GM12878 (cell line): Measurements from ENCODE around the gene FYTTD1. TPM values are rescaled to one million over a fixed set of nuclear protein-coding genes. Genes with fewer than 3 reads are reported as not detected.

Source experiments
- HDGF ChIP-seq: fragments of 450-650 bp; IDR thresholded peaks from 2 replicates; pipeline ENCODE4 v1.6.1; 2016; ENCODE audit warnings: antibody characterized with exemption
- IKZF1 ChIP-seq: fragments of 450-650 bp; conservative IDR thresholded peaks from 2 replicates; pipeline ENCODE4 v1.6.1; 2017; ENCODE audit warnings: antibody characterized with exemption, mild to moderate bottlenecking
- IKZF2 ChIP-seq, 2 experiments: fragments of 450-650 bp; IDR thresholded peaks; 2 replicates each; pipeline ENCODE4 v1.6.1; 2017; ENCODE audit warnings: mild to moderate bottlenecking in 2 of 2, moderate library complexity in 2 of 2
- MXI1 ChIP-seq: fragments of 150-350 bp; IDR thresholded peaks from 2 replicates; pipeline ENCODE4 v1.6.1; 2011; ENCODE audit warnings: low read depth, mild to moderate bottlenecking, inconsistent platforms, low read length, improper control_type of control experiment
- NBN ChIP-seq: fragments of 450-650 bp; IDR thresholded peaks from 2 replicates; pipeline ENCODE4 v1.6.1; 2016
- NFXL1 ChIP-seq: fragments of 450-650 bp; IDR thresholded peaks from 2 replicates; pipeline ENCODE4 v1.6.1; 2017; ENCODE audit warnings: antibody characterized with exemption, mild to moderate bottlenecking, borderline replicate concordance
- NR2C2 ChIP-seq: IDR thresholded peaks from 2 replicates; pipeline ENCODE4 v1.6.1; 2011; ENCODE audit warnings: borderline replicate concordance, low read depth; ENCODE audit not compliant: control insufficient read depth, insufficient read length
- PML ChIP-seq: IDR thresholded peaks from 2 replicates; pipeline ENCODE4 v1.6.1; 2012; ENCODE audit warnings: low read length, inconsistent platforms
- ZNF622 ChIP-seq: fragments of 450-650 bp; IDR thresholded peaks from 2 replicates; pipeline ENCODE4 v1.6.1; 2017; ENCODE audit warnings: mild to moderate bottlenecking, inconsistent platforms
- polyA plus RNA-seq, 11 experiments: library from polyadenylated mRNA; depleted of rRNA in 4 of 11; unstranded in 6 of 11; stranded (reverse) in 5 of 11; fragments of >200 nt; fragmentation: Nextera tagmentation in 4 of 11; fragmentation: Illumina TruSeq in 1 of 11; extraction: Ambion mirVana in 4 of 11; extraction: Trizol in 1 of 11; gene quantifications; 1 replicate in 1 of 11; 2 replicates in 10 of 11; pipeline versions ENCODE4 v1.2.1 to v1.2.3, GENCODE V29; 2011 to 2016; ENCODE audit warnings: inconsistent platforms in 2 of 11, missing spikeins in 2 of 11, low read depth in 1 of 11
- total RNA-seq, 4 experiments: library from RNA; depleted of rRNA in 3 of 4; stranded (reverse); fragments of >200 nt in 3 of 4; fragmentation: Illumina TruSeq in 1 of 4; extraction: Trizol in 1 of 4; gene quantifications; 2 replicates each; pipeline versions ENCODE4 v1.2.1 to v1.2.3, GENCODE V29; 2013 to 2021
- TF ChIP-seq, protein P1 (sequence below): IDR thresholded peaks from 2 replicates; pipeline ENCODE4 v1.6.1; 2012; ENCODE audit warnings: low read length, inconsistent platforms
- TF ChIP-seq, protein P2 (sequence below): fragments of 450-650 bp; IDR thresholded peaks from 2 replicates; pipeline ENCODE4 v1.6.1; 2018; ENCODE audit warnings: mild to moderate bottlenecking, low read depth, moderate library complexity; ENCODE audit not compliant: partially characterized antibody
- TF ChIP-seq, protein P3 (sequence below): fragments of 450-650 bp; IDR thresholded peaks from 2 replicates; pipeline ENCODE4 v1.6.1; 2017; ENCODE audit warnings: mild to moderate bottlenecking, low read depth, inconsistent platforms; ENCODE audit not compliant: poor library complexity, severe bottlenecking

The FYTTD1 gene
- total and polyA plus RNA-seq, 10 of the 15 experiments (the other 5 are each of a cell fraction or from before 2014, with no cell fraction given): 25.5 to 101 (median 59.4) TPM

DNA sequence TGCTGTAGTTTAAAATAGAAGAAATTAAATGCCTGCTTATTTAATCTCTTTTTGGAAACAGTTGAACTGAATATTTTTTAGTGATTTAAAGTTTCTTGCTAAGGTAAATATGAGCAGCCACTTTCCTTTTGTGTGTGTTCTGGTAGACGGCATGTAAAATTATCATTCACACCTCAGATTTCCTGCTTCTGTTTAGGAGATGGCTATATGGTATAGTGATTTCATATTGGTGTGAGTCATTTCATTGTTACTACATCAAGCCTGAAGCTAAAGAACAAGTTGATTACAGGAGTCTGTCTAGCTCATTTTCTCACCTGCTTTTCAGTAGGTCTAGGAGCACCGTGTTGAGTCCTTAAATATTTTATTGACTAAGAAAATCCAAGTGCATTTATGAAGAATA is 43.6 kb downstream of the FYTTD1 start (continued):
- TF ChIP-seq, protein P1, sequence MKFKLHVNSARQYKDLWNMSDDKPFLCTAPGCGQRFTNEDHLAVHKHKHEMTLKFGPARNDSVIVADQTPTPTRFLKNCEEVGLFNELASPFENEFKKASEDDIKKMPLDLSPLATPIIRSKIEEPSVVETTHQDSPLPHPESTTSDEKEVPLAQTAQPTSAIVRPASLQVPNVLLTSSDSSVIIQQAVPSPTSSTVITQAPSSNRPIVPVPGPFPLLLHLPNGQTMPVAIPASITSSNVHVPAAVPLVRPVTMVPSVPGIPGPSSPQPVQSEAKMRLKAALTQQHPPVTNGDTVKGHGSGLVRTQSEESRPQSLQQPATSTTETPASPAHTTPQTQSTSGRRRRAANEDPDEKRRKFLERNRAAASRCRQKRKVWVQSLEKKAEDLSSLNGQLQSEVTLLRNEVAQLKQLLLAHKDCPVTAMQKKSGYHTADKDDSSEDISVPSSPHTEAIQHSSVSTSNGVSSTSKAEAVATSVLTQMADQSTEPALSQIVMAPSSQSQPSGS: no peak; the same call in 1 of the 2 replicates
- 0 out of 2 replicates have a peak, but pooled peaks have one; percentile 15 for TF ChIP-seq PML
- no peak for TF ChIP-seq NBN
- TF ChIP-seq, protein P2, sequence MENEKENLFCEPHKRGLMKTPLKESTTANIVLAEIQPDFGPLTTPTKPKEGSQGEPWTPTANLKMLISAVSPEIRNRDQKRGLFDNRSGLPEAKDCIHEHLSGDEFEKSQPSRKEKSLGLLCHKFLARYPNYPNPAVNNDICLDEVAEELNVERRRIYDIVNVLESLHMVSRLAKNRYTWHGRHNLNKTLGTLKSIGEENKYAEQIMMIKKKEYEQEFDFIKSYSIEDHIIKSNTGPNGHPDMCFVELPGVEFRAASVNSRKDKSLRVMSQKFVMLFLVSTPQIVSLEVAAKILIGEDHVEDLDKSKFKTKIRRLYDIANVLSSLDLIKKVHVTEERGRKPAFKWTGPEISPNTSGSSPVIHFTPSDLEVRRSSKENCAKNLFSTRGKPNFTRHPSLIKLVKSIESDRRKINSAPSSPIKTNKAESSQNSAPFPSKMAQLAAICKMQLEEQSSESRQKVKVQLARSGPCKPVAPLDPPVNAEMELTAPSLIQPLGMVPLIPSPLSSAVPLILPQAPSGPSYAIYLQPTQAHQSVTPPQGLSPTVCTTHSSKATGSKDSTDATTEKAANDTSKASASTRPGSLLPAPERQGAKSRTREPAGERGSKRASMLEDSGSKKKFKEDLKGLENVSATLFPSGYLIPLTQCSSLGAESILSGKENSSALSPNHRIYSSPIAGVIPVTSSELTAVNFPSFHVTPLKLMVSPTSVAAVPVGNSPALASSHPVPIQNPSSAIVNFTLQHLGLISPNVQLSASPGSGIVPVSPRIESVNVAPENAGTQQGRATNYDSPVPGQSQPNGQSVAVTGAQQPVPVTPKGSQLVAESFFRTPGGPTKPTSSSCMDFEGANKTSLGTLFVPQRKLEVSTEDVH: no peak
- no peak for TF ChIP-seq HDGF
- no peak for TF ChIP-seq ZNF622
- no peak for TF ChIP-seq NR2C2
- TF ChIP-seq IKZF2 (IDR thresholded peaks at IDR 0.05): peak in 1 of 2 experiments; percentile 15; a peak in 1 of 4 replicates
- TF ChIP-seq IKZF1: 0 out of 2 replicates have a peak, but pooled peaks have one; percentile 22
- TF ChIP-seq, protein P3, sequence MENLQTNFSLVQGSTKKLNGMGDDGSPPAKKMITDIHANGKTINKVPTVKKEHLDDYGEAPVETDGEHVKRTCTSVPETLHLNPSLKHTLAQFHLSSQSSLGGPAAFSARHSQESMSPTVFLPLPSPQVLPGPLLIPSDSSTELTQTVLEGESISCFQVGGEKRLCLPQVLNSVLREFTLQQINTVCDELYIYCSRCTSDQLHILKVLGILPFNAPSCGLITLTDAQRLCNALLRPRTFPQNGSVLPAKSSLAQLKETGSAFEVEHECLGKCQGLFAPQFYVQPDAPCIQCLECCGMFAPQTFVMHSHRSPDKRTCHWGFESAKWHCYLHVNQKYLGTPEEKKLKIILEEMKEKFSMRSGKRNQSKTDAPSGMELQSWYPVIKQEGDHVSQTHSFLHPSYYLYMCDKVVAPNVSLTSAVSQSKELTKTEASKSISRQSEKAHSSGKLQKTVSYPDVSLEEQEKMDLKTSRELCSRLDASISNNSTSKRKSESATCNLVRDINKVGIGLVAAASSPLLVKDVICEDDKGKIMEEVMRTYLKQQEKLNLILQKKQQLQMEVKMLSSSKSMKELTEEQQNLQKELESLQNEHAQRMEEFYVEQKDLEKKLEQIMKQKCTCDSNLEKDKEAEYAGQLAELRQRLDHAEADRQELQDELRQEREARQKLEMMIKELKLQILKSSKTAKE: no peak
- no peak for TF ChIP-seq MXI1
- TF ChIP-seq NFXL1: no peak
- TF ChIP-seq, all 136 proteins: peak for 8
